ENCODE results near the gene DCLRE1A. TPM values are rescaled to one million over a fixed set of nuclear protein-coding genes. Genes with fewer than 3 reads are reported as not detected.
"Not testable (repeated sequence)": the region's sequence is repeated elsewhere in the genome, so short reads cannot be mapped to it uniquely, and the experiment has no call there.

DCLRE1A gene
- total RNA-seq, 2 experiments from 2014 or later, result 11.5 to 18.4 TPM

DNA sequence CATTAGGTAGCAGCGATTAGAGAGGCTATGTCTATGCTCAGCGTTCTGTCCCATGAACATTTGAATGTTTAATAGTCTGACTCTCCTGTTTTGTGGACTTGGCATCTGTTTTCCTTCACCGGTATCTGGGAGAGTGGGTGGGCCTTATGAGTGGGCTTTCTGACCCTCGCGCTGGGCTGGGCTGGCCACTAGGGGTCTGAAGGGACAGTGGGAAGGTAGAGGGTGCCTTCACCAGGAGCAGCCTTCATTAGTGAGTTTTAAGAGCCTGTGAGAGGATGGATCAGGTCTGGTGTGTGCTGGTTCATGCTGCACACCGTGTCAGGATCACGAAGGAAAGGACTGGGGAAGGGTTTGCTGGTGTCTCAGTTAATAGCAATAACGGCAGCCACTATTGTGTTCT lies 33.4 kb downstream of the DCLRE1A start:
- Histone ChIP-seq H3K9me3 (ENCODE audit: low read length) (no peaks in the 10 kb centered on the region), H3K4me2 (ENCODE audit: low read length) (no peak overlapping the region), H4K20me1 (ENCODE audit: insufficient read depth, low read length) (no peaks in the 10 kb centered on the region), H3K4me1 (ENCODE audit: insufficient read depth, low read length, poor library complexity, severe bottlenecking) (no peaks in the 10 kb centered on the region), H3K36me3 (ENCODE audit: insufficient read depth, low read length) (no peaks in the 10 kb centered on the region), H3K9me2 (ENCODE audit: insufficient read depth, low read length) (no peaks in the 10 kb centered on the region), H2AFZ (ENCODE audit: low read length) (no peak overlapping the region), H3K27ac (ENCODE audit: low read depth, low read length, poor library complexity, severe bottlenecking) (no peak overlapping the region), H3K4me3 (ENCODE audit: low read depth, low read length, poor library complexity, severe bottlenecking) (no peak overlapping the region), H3K79me2 (ENCODE audit: insufficient read depth, low read depth, low read length) (no peaks in the 10 kb centered on the region)
- no TSS peak for BruUV-seq (replicated peaks)
- intact Hi-C loops (cut with micrococcal nuclease; ENCODE audit: unreplicated experiment), result no loop called here
- peak; percentile 6 for DNase-seq (ENCODE audit: low spot score)
- ChIA-PET CTCF (ENCODE audit: unreplicated experiment) (no interaction called here), POLR2A (no interaction called here)
- TF ChIP-seq, protein P1, sequence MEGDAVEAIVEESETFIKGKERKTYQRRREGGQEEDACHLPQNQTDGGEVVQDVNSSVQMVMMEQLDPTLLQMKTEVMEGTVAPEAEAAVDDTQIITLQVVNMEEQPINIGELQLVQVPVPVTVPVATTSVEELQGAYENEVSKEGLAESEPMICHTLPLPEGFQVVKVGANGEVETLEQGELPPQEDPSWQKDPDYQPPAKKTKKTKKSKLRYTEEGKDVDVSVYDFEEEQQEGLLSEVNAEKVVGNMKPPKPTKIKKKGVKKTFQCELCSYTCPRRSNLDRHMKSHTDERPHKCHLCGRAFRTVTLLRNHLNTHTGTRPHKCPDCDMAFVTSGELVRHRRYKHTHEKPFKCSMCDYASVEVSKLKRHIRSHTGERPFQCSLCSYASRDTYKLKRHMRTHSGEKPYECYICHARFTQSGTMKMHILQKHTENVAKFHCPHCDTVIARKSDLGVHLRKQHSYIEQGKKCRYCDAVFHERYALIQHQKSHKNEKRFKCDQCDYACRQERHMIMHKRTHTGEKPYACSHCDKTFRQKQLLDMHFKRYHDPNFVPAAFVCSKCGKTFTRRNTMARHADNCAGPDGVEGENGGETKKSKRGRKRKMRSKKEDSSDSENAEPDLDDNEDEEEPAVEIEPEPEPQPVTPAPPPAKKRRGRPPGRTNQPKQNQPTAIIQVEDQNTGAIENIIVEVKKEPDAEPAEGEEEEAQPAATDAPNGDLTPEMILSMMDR (conservative IDR thresholded peaks at IDR 0.05; ENCODE audit: low read length), result peak; percentile 60
- TF ChIP-seq EZH2phosphoT487 (IDR thresholded peaks at IDR 0.05; ENCODE audit: borderline replicate concordance, low read depth, low read length), result no peak

DNA sequence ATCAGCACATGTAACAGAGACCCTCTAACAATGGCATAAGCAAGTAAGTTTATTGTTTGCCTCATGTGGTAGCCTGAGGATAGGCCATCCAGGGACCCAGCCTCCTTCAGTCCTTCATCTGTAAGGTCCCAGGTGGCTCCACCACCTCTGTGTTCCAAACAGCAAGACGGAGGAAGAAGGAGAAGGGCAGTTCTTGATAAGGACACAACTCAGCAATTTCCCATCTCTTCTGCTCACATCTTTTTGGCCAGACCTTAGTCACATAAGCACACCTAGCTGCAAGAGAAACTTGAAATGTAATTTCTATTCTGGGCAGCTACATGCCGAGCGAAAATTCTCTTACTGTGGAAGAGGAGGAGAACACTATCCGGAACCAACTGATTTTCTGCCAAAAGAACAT lies 33.9 kb downstream of the DCLRE1A start:
- TF ChIP-seq, protein P1 (conservative IDR thresholded peaks at IDR 0.05; ENCODE audit: low read length), result no peak
- TF ChIP-seq EZH2phosphoT487 (IDR thresholded peaks at IDR 0.05; ENCODE audit: borderline replicate concordance, low read depth, low read length), result no peak

DNA sequence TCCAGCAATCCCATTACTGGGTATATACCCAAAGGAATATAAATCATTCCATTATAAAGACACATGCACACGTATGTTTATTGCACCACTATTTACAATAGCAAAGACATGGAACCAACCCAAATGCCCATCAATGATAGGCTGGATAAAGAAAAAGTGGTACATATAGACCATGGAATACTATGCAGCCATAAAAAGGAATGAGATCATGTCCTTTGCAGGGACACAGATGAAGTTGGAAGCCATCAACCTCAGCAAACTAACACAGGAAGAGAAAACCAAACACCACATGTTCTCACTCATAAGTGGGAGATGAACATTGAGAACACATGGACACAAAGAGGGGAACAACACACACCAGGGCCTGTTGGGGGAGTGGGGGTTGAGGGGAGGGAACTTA lies 39.2 kb downstream of the DCLRE1A start:
- POLR2A ChIA-PET, result interaction anchor here (0.6 to 0.9 kb wide), 2 partner anchors 22 to 362 kb away, joined by 3 to 4 read pairs; no protein-coding TSS in a partner anchor
- H3K4me3 ChIP-seq (ENCODE audit: low read depth, low read length, poor library complexity, severe bottlenecking); H3K36me3 ChIP-seq (ENCODE audit: insufficient read depth, low read length); H3K9me3 ChIP-seq (ENCODE audit: low read length); H3K4me1 ChIP-seq (ENCODE audit: insufficient read depth, low read length, poor library complexity, severe bottlenecking); DNase-seq (ENCODE audit: low spot score); H3K79me2 ChIP-seq (ENCODE audit: insufficient read depth, low read depth, low read length); CTCF ChIA-PET (ENCODE audit: unreplicated experiment); H3K4me2 ChIP-seq (ENCODE audit: low read length); H4K20me1 ChIP-seq (ENCODE audit: insufficient read depth, low read length); H3K27ac ChIP-seq (ENCODE audit: low read depth, low read length, poor library complexity, severe bottlenecking); BruUV-seq (replicated peaks); H3K9me2 ChIP-seq (ENCODE audit: insufficient read depth, low read length); intact Hi-C loops (cut with micrococcal nuclease; ENCODE audit: unreplicated experiment); H2AFZ ChIP-seq (ENCODE audit: low read length): not testable (repeated sequence)

More for the DNA sequence above, 33.9 kb downstream of the DCLRE1A start:
- Histone ChIP-seq H3K4me3 (ENCODE audit: low read depth, low read length, poor library complexity, severe bottlenecking) (no peak overlapping the region), H3K27ac (ENCODE audit: low read depth, low read length, poor library complexity, severe bottlenecking) (no peak overlapping the region), H2AFZ (ENCODE audit: low read length) (no peak overlapping the region), H3K9me3 (ENCODE audit: low read length) (no peaks in the 10 kb centered on the region), H3K79me2 (ENCODE audit: insufficient read depth, low read depth, low read length) (no peaks in the 10 kb centered on the region), H3K4me1 (ENCODE audit: insufficient read depth, low read length, poor library complexity, severe bottlenecking) (no peaks in the 10 kb centered on the region), H3K9me2 (ENCODE audit: insufficient read depth, low read length) (no peaks in the 10 kb centered on the region), H3K36me3 (ENCODE audit: insufficient read depth, low read length) (no peaks in the 10 kb centered on the region), H3K4me2 (ENCODE audit: low read length) (no peak overlapping the region), H4K20me1 (ENCODE audit: insufficient read depth, low read length) (no peaks in the 10 kb centered on the region)
- ChIA-PET CTCF (ENCODE audit: unreplicated experiment) (no interaction called here), POLR2A (interaction anchor here (0.7 to 1.1 kb wide), 3 partner anchors 11 to 276 kb away, joined by 3 to 5 read pairs (median 3); no protein-coding TSS in a partner anchor)
- DNase-seq (ENCODE audit: low spot score), result no peak
- intact Hi-C loops (cut with micrococcal nuclease; ENCODE audit: unreplicated experiment), result no loop called here
- no TSS peak for BruUV-seq (replicated peaks)

Measured in OCI-LY7 (cell line).